ENCODE results near the gene NQO1.

Gene NQO1

DNA sequence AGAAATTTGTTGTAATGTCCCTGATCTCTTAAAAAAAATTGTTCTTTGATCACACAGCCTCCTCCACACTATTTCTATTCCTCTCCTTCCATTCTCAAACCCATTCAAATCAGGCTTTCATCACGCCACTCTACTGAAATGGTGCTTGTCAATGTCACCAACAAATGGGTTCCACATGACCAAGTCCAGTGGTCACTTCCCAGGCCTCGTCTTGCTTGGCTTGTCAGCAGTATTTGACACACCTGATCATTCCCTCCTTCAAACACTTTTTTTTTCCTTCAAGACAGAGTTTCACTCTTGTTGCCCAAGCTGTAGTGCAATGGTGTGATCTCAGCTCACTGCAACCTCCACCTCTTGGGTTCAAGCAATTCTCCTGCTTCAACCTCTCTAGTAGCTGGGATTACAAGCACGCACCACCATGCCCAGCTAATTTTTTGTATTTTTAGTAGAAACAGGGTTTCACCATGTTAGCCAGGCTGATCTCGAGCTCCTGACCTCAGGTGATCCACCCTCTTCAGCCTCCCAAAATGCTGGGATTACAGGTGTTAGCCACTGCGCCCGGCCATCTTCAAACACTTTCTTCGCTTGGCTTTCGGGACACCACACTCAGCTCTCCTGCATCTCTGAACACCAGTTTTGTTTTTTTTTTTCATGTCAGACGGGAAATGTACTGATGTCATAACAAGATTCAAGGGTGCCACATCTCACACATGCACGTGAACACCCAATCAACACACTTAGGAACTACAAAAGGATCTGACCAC, 18.3 kb downstream of the NQO1 start:
- DNase-seq: no peak

DNA sequence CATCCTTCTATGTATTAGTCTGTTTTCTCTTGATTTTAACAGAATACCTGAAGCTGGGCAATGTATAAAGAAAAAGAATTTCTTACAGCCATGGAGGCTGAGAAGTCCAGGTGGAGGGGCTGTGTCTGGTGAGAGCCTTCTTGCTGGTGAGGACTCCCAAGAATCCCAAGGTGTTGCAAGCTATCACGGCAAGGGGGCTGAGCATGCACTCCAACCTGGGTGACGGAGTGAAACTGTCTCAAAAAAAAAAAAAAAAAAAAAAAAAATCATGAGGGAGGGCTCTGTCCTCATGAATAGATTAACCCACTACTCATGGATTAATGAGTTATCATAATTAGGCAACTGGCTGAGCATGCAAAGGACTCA, 19.4 kb downstream of the NQO1 start:
- no peak for DNase-seq

DNA sequence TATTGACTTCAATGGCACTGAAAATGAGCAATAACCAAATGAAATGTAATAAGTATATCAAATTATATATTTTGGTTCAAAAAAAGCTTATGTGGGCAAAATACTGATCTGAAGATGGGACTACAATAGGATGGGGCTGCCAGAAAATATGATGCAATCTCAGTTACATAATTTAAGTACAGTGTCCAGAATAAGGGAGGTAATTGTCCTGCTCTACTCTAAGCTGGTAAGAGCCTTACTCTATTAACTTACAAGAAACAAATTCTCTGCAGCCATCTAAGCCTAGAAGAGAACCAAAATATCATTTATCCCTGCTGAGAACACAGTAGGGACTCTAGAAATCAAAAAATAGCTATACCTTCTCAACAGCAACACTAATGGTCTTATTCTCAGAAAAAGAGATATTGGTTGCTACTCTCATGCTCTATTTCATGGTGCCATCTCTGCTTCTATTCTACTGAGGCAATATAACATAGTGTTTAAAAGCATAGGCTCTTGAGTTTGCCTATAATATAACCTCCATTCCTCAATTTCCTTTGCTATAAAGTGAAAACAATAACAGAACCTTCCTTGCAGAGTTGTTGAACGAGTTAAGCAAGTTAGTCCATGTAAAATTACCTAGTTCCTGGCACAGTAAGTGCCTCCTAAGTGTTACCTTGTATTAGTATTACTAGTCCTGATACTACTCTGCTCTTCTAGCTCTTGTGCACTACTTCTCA, 19.9 kb downstream of the NQO1 start:
- DNase-seq: no peak

DNA sequence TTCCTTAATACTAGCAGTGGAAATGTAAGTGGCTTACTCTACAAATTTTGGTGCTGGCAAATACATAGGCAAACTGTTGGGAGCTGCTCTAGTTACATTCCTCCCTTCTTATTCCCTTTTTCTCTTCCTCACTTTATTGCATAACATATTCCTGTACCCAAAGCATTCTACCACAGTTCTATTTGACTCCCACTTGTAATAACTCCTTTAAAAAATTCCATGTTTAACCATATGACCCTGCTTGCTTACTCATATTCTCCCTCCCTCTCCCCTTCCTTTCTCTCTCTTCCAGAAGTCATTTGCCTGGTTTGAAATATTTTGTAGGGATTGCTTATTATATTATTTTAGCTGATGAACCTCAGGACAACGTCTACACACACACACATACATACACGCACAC, 22.7 kb downstream of the NQO1 start:
- DNase-seq: no peak

DNA sequence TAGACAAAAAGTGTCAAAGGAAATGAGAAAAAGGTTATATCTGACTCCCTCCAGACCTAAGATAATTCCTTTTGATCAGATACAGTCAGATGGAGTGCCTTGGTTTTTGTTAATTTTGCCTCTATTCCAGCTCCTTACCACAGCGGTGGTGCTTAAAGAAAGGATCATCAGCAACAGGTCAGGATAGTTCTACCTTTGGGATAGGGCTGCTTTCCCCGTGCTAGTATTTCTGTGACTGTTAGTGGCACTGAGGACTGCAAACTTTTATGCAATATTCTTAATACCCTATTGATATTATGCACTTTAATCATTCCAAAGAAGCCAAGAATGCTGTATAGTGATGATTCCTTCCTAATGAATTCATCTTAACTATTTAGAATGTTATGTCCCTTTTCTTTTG, 24.5 kb downstream of the NQO1 start:
- DNase-seq: no peak

DNA sequence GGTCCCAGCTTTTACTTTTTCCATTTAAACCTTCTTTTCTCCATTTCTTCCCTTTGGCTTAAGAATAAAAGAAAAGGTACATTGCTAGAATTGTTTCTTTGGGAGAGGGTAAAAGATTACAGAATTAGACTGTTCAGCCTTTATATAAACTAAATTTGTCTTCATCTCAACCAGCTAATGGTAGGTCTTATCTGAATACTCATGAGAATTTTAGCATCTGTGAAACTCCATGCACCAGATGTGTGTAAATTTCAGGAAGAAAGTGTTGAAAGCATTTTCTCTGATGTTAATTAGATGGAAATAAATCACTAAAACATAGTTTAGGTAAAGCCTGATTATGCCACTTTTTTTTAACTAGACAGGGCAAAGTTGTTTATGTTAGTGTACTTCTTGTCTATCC, 24.9 kb downstream of the NQO1 start:
- DNase-seq: no peak

DNA sequence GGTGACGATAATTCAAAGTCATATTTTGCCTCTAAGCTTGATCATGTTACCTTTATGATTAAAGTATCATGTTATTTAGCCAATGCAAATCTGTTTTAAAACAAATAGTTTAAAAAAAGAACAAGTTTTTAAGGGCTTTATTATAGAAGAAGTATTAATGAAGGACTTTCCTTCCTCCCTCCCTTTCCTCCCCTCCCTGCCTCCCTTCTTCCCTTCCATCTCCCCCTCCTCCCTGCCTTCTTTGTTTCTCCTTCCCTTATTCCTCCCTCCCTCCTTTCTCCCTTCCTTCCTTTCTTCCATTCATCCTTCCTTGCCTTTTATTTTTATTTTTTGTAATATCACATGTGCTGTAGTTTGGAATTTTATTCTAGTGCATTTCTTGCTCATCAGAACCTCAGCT, 26.4 kb downstream of the NQO1 start:
- DNase-seq: no peak

DNA sequence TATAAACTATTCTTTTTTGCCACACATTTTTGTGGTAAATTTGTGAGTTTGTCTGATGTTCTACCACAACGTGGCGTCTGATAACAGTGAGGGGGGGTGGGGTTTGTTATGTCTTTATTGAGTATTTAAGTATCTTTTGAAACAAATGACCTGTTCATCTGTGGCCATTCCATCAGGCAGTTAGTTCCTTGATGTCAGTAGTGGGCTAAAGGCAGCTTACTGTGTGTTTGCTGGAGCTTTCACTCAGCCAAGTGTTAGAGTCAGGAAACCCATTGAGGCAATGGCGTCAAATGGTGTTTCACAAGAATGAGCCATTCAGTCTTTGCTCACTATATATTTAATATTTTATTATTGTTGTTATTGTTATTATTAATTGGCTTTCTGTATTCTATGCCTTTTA, 28.0 kb downstream of the NQO1 start:
- no peak for DNase-seq

DNA sequence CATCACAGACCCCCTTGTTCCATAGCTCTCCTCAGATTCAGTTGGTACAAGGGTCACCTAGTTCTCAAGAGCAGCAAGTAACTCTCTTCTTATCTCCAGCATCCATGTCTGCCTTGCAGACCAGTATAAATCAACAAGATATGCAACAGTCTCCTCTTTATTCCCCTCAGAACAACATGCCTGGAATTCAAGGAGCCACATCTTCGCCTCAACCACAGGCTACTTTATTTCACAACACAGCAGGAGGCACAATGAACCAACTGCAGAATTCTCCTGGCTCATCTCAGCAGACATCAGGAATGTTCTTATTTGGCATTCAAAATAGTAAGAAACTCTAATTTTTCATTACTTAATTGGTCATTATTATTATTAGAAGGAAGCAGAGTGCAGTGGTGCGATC, 32.4 kb downstream of the NQO1 start:
- DNase-seq: no peak

DNA sequence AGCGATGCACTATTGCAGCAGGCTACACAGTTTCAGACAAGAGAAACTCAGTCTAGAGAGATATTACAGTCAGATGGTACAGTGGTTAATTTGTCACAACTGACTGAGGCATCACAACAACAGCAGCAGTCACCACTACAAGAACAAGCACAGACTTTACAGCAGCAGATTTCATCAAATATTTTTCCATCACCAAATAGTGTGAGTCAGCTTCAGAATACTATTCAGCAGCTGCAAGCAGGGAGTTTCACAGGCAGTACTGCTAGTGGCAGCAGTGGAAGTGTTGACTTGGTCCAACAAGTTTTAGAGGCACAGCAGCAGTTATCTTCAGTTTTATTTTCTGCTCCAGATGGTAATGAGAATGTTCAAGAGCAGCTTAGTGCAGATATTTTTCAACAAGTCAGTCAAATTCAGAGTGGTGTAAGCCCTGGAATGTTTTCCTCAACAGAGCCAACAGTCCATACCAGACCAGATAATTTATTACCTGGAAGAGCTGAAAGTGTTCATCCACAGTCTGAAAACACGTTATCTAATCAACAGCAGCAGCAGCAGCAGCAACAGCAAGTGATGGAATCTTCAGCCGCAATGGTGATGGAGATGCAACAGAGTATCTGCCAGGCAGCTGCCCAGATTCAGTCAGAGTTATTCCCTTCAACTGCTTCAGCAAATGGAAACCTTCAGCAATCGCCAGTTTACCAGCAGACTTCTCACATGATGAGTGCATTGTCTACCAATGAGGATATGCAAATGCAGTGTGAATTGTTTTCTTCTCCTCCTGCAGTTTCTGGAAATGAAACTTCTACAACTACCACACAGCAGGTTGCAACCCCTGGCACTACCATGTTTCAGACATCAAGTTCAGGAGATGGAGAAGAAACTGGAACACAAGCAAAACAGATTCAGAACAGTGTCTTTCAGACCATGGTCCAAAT, 34.1 kb downstream of the NQO1 start:
- peak in 5 of 58 donors; percentile 1 to 49 (median 20) for DNase-seq

DNA sequence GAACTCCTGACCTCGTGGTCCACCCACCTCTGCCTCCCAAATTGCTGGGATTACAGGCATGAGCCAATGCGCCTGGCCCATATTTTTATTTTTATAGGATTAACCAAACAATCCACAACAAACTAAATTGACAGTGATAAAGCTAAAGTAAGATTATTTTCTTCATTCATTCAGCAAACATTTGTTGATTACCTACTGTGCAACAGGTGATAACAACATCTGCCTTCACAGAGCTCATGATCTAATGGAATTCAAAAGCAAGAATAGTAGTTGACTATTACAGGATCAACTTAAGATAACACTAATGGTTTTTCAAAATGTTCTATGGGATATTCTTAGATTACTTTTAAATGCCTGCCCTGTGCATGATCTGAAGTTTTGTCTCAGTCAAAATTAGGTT, 37.8 kb downstream of the NQO1 start:
- no peak for DNase-seq

DNA sequence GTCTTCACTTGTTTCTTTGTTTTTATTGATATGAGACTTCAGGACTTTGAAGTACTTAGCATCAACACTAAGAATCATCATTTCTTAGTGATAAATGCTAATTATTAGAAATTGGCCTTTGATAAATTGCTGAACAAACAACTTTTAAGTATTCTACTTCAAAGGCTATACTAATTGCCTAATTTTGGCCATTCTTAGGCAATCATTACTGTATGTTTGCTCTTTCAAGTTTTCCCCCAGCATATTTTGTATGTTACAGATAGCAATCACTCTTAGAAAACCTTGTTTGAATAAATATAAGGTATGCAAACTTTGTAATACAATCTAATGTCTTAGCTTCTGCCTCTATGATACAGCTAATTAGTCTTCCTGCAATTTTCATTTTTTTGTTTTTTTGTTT, 46.0 kb downstream of the NQO1 start:
- DNase-seq: no peak

DNA sequence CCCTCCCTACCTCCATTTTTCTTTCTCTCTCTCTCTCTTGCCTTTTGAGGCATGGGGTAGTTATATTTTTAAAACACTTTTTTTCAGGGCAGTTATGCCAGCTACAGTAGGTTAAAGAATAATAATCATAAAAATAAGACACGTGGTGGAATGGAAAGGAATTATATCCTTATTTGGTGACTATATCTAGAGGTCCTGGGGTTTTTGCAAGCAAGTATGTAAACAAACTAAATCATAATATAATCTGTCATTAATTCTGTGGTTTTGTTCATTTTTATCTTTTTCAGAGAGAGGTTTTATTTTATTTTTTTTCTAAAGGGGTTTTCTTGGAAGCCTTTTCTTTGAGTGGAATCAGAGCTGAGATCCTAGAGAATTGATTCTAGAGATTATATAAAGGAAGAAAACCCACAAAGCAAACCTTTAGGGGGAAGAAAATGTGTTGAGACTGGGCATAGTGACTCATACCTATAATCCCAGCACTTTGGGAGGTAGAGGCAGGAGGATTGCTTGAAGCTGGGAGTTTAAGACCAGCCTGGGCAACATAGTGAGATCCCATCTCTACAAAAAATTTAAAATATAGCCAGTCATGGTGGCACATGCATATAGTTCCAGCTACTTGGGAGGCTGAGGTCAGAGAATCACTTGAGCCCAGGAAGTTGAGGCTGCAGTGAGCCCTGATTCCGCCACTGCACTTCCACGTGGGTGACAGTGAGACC, 53.2 kb downstream of the NQO1 start:
- no peak for DNase-seq

DNA sequence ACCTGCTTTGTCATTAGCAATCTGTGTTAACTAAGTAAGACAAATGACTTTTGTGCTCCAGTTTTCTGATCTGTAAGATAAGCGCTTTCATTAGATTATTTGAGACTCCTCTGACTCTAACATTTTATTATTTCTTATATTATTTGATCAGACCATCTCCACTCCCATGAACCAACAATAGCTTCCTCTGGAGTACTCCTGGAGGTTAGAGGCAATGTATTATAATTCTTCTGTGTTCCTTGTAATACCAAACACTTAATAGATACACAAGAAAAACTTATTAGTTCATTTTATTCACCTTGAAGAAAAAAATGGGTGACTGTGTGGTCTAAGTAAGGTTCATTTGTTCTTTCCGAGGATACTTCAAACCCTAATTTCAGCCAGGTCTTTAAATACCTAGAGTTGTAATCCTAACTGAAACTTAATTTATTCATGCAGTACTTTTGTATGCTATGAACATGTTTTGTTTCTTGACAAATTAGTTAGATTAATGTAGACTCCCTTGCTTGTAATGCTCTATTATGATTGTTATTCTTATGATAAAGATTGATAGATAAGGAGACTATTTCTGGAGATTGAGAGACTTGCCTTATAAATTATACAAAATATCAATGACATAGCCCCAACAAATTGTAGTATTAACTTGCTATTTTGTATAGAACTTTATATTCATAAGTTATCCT, 53.9 kb downstream of the NQO1 start:
- DNase-seq: no peak

DNA sequence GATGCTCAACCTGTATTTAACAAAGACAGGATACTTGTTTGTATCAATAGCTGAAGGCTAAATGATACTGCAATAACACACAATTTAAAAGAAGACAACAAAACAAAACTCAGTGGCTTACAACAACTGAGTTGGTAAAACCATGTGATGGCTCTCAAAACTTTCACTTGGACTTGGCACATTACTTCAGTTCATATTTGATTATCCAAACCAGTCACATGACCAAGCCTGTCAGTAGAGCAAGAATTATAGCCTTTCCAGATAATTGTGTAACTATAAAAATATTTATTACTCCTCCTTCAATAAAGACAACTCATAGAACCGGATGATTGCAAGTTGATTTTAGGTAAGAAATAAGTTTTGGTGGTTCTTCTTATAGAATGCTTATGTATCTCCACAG, 56.8 kb downstream of the NQO1 start:
- no peak for DNase-seq

DNA sequence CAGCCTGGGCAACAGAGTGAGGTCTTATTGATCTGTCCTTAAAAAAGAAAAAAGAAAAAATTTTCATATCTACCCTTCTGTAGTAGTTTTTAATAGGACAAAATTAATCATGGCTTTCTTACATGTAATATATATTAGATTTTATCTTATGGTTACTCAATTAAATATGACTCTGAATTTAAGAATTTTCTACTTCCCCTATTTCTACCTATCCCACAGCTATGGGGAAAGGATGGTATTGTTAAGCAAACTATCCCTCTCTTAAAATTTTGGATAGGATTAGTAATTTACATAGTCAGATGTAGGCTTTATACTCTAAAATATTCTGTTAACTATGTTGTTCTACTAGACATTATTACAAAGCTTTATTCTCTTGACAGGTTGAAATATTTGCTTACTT, 62.5 kb downstream of the NQO1 start:
- no peak for DNase-seq

DNA sequence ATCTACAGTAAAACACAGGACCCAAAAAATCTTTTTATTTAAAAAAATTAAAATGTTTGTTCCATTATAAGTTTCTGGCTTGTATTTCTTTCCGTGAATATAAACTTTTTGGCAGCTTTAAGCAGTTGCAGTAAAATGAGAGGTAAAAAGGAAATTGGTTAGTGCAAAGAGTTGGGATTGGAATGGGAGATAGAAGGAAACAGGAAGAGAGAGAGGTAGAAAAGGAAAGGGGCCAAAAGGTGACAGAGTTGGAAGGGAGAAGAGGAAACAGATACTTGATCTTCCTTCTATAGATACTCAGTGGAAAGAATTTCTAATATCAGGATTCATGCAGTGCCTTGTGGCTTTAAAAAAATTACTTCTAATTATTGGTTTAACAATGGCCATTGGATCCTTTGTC, 63.5 kb downstream of the NQO1 start:
- no peak for DNase-seq

DNA sequence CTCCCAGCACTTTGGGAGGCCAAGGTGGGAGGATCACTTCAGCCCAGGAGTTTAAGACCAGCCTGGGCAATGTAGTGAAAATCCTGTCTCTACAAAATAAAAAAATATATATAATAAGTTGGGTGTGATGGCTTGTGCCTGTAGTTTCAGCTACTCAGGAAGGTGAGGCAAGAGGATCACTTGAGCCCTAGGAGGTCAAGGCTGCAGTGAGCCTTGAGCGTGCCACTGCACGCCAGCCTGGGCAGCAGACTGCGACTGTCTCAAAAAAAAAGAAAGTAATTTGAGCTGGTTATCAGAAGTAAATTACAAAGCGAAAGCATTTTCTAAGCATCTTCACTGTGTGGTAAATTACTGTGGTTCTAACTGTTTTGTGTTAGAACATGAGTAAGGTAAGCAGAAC, 66.2 kb downstream of the NQO1 start:
- no peak for DNase-seq

Data from anterior cingulate cortex (tissue), 58 donors.